ENCODE measurements around the gene CYP8B1. TPM values are rescaled to one million over a fixed set of nuclear protein-coding genes. Genes with fewer than 3 reads are reported as not detected.

The CYP8B1 gene
- total RNA-seq, 1 donor from 2014 or later, result not detected

- Histone ChIP-seq H3K27me3 (no peaks in the 10 kb centered on the region), H3K4me3 (no peak overlapping the region), H3K27ac (no peak overlapping the region), H3K4me1 (no peaks in the 10 kb centered on the region), H3K9me3 (no peaks in the 10 kb centered on the region), H3K36me3 (no peaks in the 10 kb centered on the region)
- TF ChIP-seq CTCF (IDR thresholded peaks at IDR 0.05), result no peak
- TF ChIP-seq POLR2A (IDR thresholded peaks at IDR 0.05), result no peak
- no peak for TF ChIP-seq POLR2AphosphoS5 (IDR thresholded peaks at IDR 0.05; ENCODE audit: insufficient read depth in 1 of 2, low read depth in 1 of 2)
- no peak for DNase-seq (ENCODE audit: extremely low spot score in 2 of 2)
- intact Hi-C loops (cut with DNase I), result no loop called here
Measured at GRCh38 chr3:42894698-42895579, 19.3 kb upstream of the CYP8B1 start.

GRCh38 chr3:42892807-42893206 is 17.1 kb upstream of the CYP8B1 start:
- no peak overlapping the region for H3K27ac ChIP-seq
- DNase-seq (ENCODE audit: extremely low spot score in 2 of 2), result no peak
- intact Hi-C loops (cut with DNase I), result no loop called here
- H3K36me3 ChIP-seq, result no peaks in the 10 kb centered on the region
- no peaks in the 10 kb centered on the region for H3K27me3 ChIP-seq
- no peak for TF ChIP-seq POLR2A (IDR thresholded peaks at IDR 0.05)
- TF ChIP-seq CTCF (IDR thresholded peaks at IDR 0.05), result no peak
- no peak for TF ChIP-seq POLR2AphosphoS5 (IDR thresholded peaks at IDR 0.05; ENCODE audit: insufficient read depth in 1 of 2, low read depth in 1 of 2)
- H3K9me3 ChIP-seq, result no peaks in the 10 kb centered on the region
- no peaks in the 10 kb centered on the region for H3K4me1 ChIP-seq
- no peak overlapping the region for H3K4me3 ChIP-seq

- H3K9me3 ChIP-seq, result no peaks in the 10 kb centered on the region
- H3K4me1 ChIP-seq, result no peaks in the 10 kb centered on the region
- TF ChIP-seq POLR2AphosphoS5 (IDR thresholded peaks at IDR 0.05; ENCODE audit: insufficient read depth in 1 of 2, low read depth in 1 of 2) (no peak), CTCF (IDR thresholded peaks at IDR 0.05) (no peak), POLR2A (IDR thresholded peaks at IDR 0.05) (no peak)
- intact Hi-C loops (cut with DNase I), result no loop called here
- no peak overlapping the region for H3K27ac ChIP-seq
- no peak for DNase-seq (ENCODE audit: extremely low spot score in 2 of 2)
- no peaks in the 10 kb centered on the region for H3K27me3 ChIP-seq
- no peaks in the 10 kb centered on the region for H3K36me3 ChIP-seq
- no peak overlapping the region for H3K4me3 ChIP-seq
Measured at GRCh38 chr3:42892169-42892568, 16.5 kb upstream of the CYP8B1 start.

GRCh38 chr3:42891042-42891441 is 15.4 kb upstream of the CYP8B1 start:
- Histone ChIP-seq H3K9me3 (no peaks in the 10 kb centered on the region), H3K4me1 (no peaks in the 10 kb centered on the region), H3K36me3 (no peaks in the 10 kb centered on the region), H3K27me3 (no peaks in the 10 kb centered on the region), H3K4me3 (no peak overlapping the region), H3K27ac (no peak overlapping the region)
- TF ChIP-seq POLR2AphosphoS5 (IDR thresholded peaks at IDR 0.05; ENCODE audit: insufficient read depth in 1 of 2, low read depth in 1 of 2), result no peak
- DNase-seq (ENCODE audit: extremely low spot score in 2 of 2), result no peak
- intact Hi-C loops (cut with DNase I), result no loop called here

GRCh38 chr3:42887084-42887483 is 11.4 kb upstream of the CYP8B1 start:
- Histone ChIP-seq H3K4me3 (no peak overlapping the region), H3K27me3 (no peaks in the 10 kb centered on the region), H3K27ac (no peak overlapping the region), H3K9me3 (no peaks in the 10 kb centered on the region), H3K4me1 (no peaks in the 10 kb centered on the region), H3K36me3 (no peaks in the 10 kb centered on the region)
- TF ChIP-seq POLR2A (IDR thresholded peaks at IDR 0.05) (no peak), CTCF (IDR thresholded peaks at IDR 0.05) (peak in 1 of 3 experiments; percentile 6)
- no peak for DNase-seq (ENCODE audit: extremely low spot score in 2 of 2)
- intact Hi-C loops (cut with DNase I), result no loop called here
